Peyer's patch (tissue), 4 donors: ENCODE data around the gene ACBD6. TPM values are rescaled to one million over a fixed set of nuclear protein-coding genes. Genes with fewer than 3 reads are reported as not detected.
"Not testable (repeated sequence)": the region's sequence is repeated elsewhere in the genome, so short reads cannot be mapped to it uniquely, and the experiment has no call there.

Source experiments
- DNase-seq, 3 donors: peaks; one replicate each; pipeline ENCODE4 v3.0.0-alpha.2; 2017 to 2019
- H3K27ac ChIP-seq, 4 donors: fragments of 200-600 bp; sonication (generic); one replicate each; pipeline ENCODE4 v1.5.1; 2016 to 2019
- H3K27me3 ChIP-seq, 2 donors: fragments of 200-600 bp; sonication (generic); one replicate each; pipeline ENCODE4 v1.5.1; 2019
- H3K36me3 ChIP-seq, 3 donors: fragments of 200-600 bp; sonication (generic); one replicate each; pipeline ENCODE4 v1.5.1; 2016 to 2019
- H3K4me1 ChIP-seq, 4 donors: fragments of 200-600 bp; sonication (generic); one replicate each; pipeline ENCODE4 v1.5.1; 2016 to 2019
- H3K4me3 ChIP-seq, 4 donors: fragments of 200-600 bp; sonication (generic); 1 replicate in 3 of 4; 2 replicates in 1 of 4; pipeline ENCODE4 v1.5.1; 2016 to 2019; ENCODE audit warnings: mild to moderate bottlenecking in 1 of 4
- H3K9me3 ChIP-seq, 4 donors: fragments of 200-600 bp; sonication (generic); one replicate each; pipeline ENCODE4 v1.5.1; 2016 to 2019; ENCODE audit warnings: mild to moderate bottlenecking in 1 of 4
- POLR2A ChIP-seq, 2 donors: fragments of 450-650 bp; IDR thresholded peaks; one replicate each; pipeline ENCODE4 v1.5.1; 2017; ENCODE audit warnings: antibody characterized with exemption in 2 of 2, mild to moderate bottlenecking in 2 of 2, moderate library complexity in 2 of 2
- total RNA-seq, 4 donors: library from RNA; depleted of rRNA; stranded (reverse); fragments of >200 nt; gene quantifications; one replicate each; pipeline ENCODE4 v1.1.0, GENCODE V29; 2016
- TF ChIP-seq, protein P1 (sequence below), 6 experiments: fragments of 450-650 bp in 4 of 6; fragments of 200-600 bp in 2 of 6; sonication (generic) in 1 of 6; IDR thresholded peaks; one replicate each; pipeline ENCODE4 v1.5.1; 2017 to 2019; ENCODE audit warnings: antibody characterized with exemption in 6 of 6, mild to moderate bottlenecking in 3 of 6, moderate library complexity in 1 of 6

The ACBD6 gene
- total RNA-seq, 4 donors from 2014 or later = 32.2 to 56.1 (median 32.7) TPM

GRCh38 chr1:180415985-180416633 is 86.3 kb downstream of the ACBD6 start:
- no peaks in the 10 kb centered on the region for H3K36me3 ChIP-seq
- DNase-seq = no peak
- no peak overlapping the region for H3K27ac ChIP-seq
- TF ChIP-seq, protein P1, sequence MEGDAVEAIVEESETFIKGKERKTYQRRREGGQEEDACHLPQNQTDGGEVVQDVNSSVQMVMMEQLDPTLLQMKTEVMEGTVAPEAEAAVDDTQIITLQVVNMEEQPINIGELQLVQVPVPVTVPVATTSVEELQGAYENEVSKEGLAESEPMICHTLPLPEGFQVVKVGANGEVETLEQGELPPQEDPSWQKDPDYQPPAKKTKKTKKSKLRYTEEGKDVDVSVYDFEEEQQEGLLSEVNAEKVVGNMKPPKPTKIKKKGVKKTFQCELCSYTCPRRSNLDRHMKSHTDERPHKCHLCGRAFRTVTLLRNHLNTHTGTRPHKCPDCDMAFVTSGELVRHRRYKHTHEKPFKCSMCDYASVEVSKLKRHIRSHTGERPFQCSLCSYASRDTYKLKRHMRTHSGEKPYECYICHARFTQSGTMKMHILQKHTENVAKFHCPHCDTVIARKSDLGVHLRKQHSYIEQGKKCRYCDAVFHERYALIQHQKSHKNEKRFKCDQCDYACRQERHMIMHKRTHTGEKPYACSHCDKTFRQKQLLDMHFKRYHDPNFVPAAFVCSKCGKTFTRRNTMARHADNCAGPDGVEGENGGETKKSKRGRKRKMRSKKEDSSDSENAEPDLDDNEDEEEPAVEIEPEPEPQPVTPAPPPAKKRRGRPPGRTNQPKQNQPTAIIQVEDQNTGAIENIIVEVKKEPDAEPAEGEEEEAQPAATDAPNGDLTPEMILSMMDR (IDR thresholded peaks at IDR 0.05) = peak in 5 of 6 experiments; percentile 26 to 83 (median 74)
- TF ChIP-seq POLR2A (IDR thresholded peaks at IDR 0.05) = no peak
- H3K4me3 ChIP-seq = no peak overlapping the region
- no peaks in the 10 kb centered on the region for H3K4me1 ChIP-seq
- H3K9me3 ChIP-seq = no peaks in the 10 kb centered on the region
- no peaks in the 10 kb centered on the region for H3K27me3 ChIP-seq

DNA sequence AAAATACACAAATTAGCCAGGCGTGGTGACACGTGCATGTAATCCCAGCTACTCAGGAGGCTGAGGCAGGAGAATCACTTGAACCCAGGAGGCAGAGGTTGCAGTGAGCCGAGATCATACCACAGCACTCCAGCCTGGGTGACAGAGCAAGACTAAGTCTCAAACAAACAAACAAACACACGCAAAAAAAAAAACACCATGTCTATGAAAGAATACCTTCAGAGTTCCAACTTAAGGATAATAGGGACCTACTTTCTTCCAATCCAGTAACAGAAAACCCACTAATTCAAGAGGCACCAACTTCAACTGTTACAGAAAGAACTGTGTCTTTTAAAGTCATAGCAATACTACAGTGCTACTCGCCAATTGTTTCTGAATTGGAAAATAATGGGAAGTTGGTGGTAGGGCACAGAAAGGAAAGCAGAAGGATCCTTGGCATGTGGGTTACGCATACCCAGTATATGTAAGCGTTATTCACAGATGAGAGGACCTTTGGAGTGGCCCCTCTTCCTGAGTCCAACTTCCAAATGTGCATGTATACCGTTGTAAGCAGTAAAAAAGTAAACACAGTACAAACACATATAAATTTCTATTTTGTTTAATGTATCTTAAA is 87.0 kb downstream of the ACBD6 start:
- H3K4me3 ChIP-seq = no peak overlapping the region
- H3K27ac ChIP-seq = no peak overlapping the region
- TF ChIP-seq, protein P1 (IDR thresholded peaks at IDR 0.05) = no peak
- no peak for TF ChIP-seq POLR2A (IDR thresholded peaks at IDR 0.05)
- no peaks in the 10 kb centered on the region for H3K4me1 ChIP-seq
- no peaks in the 10 kb centered on the region for H3K9me3 ChIP-seq
- no peak for DNase-seq
- no peaks in the 10 kb centered on the region for H3K36me3 ChIP-seq
- H3K27me3 ChIP-seq = no peaks in the 10 kb centered on the region

GRCh38 chr1:180412583-180412982 is 89.8 kb downstream of the ACBD6 start:
- no peak for TF ChIP-seq POLR2A (IDR thresholded peaks at IDR 0.05)
- TF ChIP-seq, protein P1 (IDR thresholded peaks at IDR 0.05) = no peak
- no peak for DNase-seq
- no peaks in the 10 kb centered on the region for H3K9me3 ChIP-seq
- no peaks in the 10 kb centered on the region for H3K27me3 ChIP-seq
- no peak overlapping the region for H3K27ac ChIP-seq
- no peak overlapping the region for H3K4me3 ChIP-seq
- no peaks in the 10 kb centered on the region for H3K4me1 ChIP-seq
- no peaks in the 10 kb centered on the region for H3K36me3 ChIP-seq

- not testable (repeated sequence) for H3K27ac ChIP-seq, DNase-seq, H3K4me3 ChIP-seq, H3K36me3 ChIP-seq, H3K9me3 ChIP-seq, H3K27me3 ChIP-seq, H3K4me1 ChIP-seq
Observed at GRCh38 chr1:180408128-180408527, 94.2 kb downstream of the ACBD6 start.

GRCh38 chr1:180407051-180407450 is 95.3 kb downstream of the ACBD6 start:
- TF ChIP-seq POLR2A (IDR thresholded peaks at IDR 0.05) = no peak
- TF ChIP-seq, protein P1 (IDR thresholded peaks at IDR 0.05) = no peak

DNA sequence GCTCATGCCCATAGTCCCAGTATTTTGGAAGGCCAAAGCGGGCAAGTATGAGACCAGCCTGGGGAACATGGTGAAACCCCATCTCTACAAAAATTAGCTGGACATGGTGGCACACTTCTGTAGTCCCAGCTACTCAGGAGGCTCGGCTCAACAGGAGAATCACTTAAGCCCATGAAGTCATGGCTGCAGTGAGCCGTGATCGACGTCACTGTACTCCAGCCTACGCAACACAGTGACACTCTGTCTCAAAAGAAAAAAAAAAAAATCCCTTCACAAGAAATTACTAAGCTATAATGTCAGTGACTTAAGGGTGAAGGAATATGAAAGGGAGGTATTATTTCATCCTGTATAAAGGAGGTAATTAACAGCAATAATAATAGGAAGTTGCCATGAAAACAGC is 99.8 kb downstream of the ACBD6 start:
- Histone ChIP-seq H3K4me3 (no peak overlapping the region), H3K4me1 (no peaks in the 10 kb centered on the region), H3K27me3 (no peaks in the 10 kb centered on the region), H3K9me3 (no peaks in the 10 kb centered on the region), H3K36me3 (no peaks in the 10 kb centered on the region), H3K27ac (no peak overlapping the region)
- DNase-seq = no peak
- TF ChIP-seq, protein P1 (IDR thresholded peaks at IDR 0.05) = no peak

More at GRCh38 chr1:180407051-180407450, 95.3 kb downstream of the ACBD6 start:
- H3K27ac ChIP-seq = no peak overlapping the region
- H3K4me1 ChIP-seq = no peaks in the 10 kb centered on the region
- H3K36me3 ChIP-seq = no peaks in the 10 kb centered on the region
- H3K9me3 ChIP-seq = no peaks in the 10 kb centered on the region
- H3K4me3 ChIP-seq = no peak overlapping the region
- no peaks in the 10 kb centered on the region for H3K27me3 ChIP-seq
- DNase-seq = no peak
